HL-60 (cell line): ENCODE results near the gene ECM2. TPM values are rescaled to one million over a fixed set of nuclear protein-coding genes. Genes with fewer than 3 reads are reported as not detected.

Experiments used
- DNase-seq, 2 experiments: peaks; one replicate each; pipeline ENCODE4 v3.0.0-alpha.2; 2010 to 2020; ENCODE audit warnings: low read depth in 1 of 2, low spot score in 1 of 2
- H3K27ac ChIP-seq: fragments of 250-450 bp; sonication (Bioruptor Pico); replicated peaks from 2 replicates; pipeline ENCODE4 v1.5.1; 2020; ENCODE audit warnings: mild to moderate bottlenecking, moderate library complexity
- H3K27me3 ChIP-seq: fragments of 250-450 bp; sonication (Bioruptor Pico); 2 replicates; pipeline ENCODE4 v1.5.1; 2021; ENCODE audit warnings: mild to moderate bottlenecking, moderate library complexity; ENCODE audit not compliant: insufficient read depth, poor library complexity, severe bottlenecking
- H3K4me3 ChIP-seq: replicated peaks from 2 replicates; pipeline ENCODE4 v1.5.1; 2011; ENCODE audit warnings: mild to moderate bottlenecking, control low read depth, low read length; ENCODE audit not compliant: insufficient read depth
- CTCF ChIP-seq: IDR thresholded peaks from one replicate; pipeline ENCODE4 v1.5.1; 2011; ENCODE audit warnings: low read length, control low read depth, inconsistent platforms; ENCODE audit not compliant: insufficient read depth
- GABPA ChIP-seq: IDR thresholded peaks from 2 replicates; pipeline ENCODE4 v1.6.1; 2012; ENCODE audit warnings: low read depth
- POLR2AphosphoS5 ChIP-seq: IDR thresholded peaks from 2 replicates; pipeline ENCODE4 v1.6.1; 2012; ENCODE audit warnings: low read depth
- REST ChIP-seq: IDR thresholded peaks from 2 replicates; pipeline ENCODE4 v1.6.1; 2012; ENCODE audit warnings: low read depth; ENCODE audit not compliant: insufficient replicate concordance
- SPI1 ChIP-seq: IDR thresholded peaks from 2 replicates; pipeline ENCODE4 v1.6.1; 2012; ENCODE audit warnings: low read depth, mild to moderate bottlenecking, borderline replicate concordance
- microRNA-seq: library from miRNA; unstranded; fragments of <30 nt; microRNA quantifications from one replicate; pipeline ENCODE4, GENCODE V29; 2018

Gene ECM2

GRCh38 chr9:92455217-92455616 is 80.6 kb downstream of the ECM2 start:
- H3K4me3 ChIP-seq = no peak overlapping the region
- H3K27ac ChIP-seq = no peak overlapping the region
- no peak for DNase-seq
- H3K27me3 ChIP-seq = no peaks in the 10 kb centered on the region
- TF ChIP-seq REST (no peak), POLR2AphosphoS5 (no peak), CTCF (peak; percentile 9), GABPA (no peak), SPI1 (no peak)

GRCh38 chr9:92446536-92446935 is 89.3 kb downstream of the ECM2 start:
- H3K27me3 ChIP-seq = no peaks in the 10 kb centered on the region
- TF ChIP-seq REST (no peak), GABPA (no peak), CTCF (no peak), SPI1 (no peak), POLR2AphosphoS5 (no peak)
- no peak overlapping the region for H3K4me3 ChIP-seq
- H3K27ac ChIP-seq = no peak overlapping the region
- no peak for DNase-seq

Small RNA genes within 50 kb of the gene (microRNA-seq; reads per million reads assigned to microRNA genes)
- not detected for gene MIR4670
